GM06990 (cell line): Measurements from ENCODE around the gene TBL1X.

Experiments used
- DNase-seq: peaks from one replicate; pipeline ENCODE4 v3.0.0-alpha.2; 2011; ENCODE audit not compliant: insufficient read length; ENCODE audit errors: extremely low read depth
- H3K27me3 ChIP-seq: replicated peaks from 2 replicates; pipeline ENCODE4 v1.6.0; 2011; ENCODE audit warnings: low read length; ENCODE audit not compliant: control insufficient read depth, insufficient read depth
- H3K36me3 ChIP-seq: 2 replicates; pipeline ENCODE4 v1.5.1; 2011; ENCODE audit warnings: low read length; ENCODE audit not compliant: control insufficient read depth, insufficient read depth
- H3K4me3 ChIP-seq: replicated peaks from 2 replicates; pipeline ENCODE4 v1.5.1; 2011; ENCODE audit warnings: low read depth, mild to moderate bottlenecking, control low read depth, low read length
- CTCF ChIP-seq: IDR thresholded peaks from 2 replicates; pipeline ENCODE4 v1.5.1; 2011; ENCODE audit warnings: low read length, control low read depth, mild to moderate bottlenecking, inconsistent platforms; ENCODE audit not compliant: insufficient read depth, poor library complexity, severe bottlenecking

TBL1X gene

GRCh38 chrX:9605484-9605883, 140.6 kb downstream of the TBL1X start:
- no peak for TF ChIP-seq CTCF

GRCh38 chrX:9606971-9607370, 142.1 kb downstream of the TBL1X start:
- Histone ChIP-seq H3K4me3 (no peak overlapping the region), H3K27me3 (no peaks in the 10 kb centered on the region), H3K36me3 (no peaks in the 10 kb centered on the region)
- DNase-seq, result no peak
- TF ChIP-seq CTCF, result no peak

More at GRCh38 chrX:9605484-9605883, 140.6 kb downstream of the TBL1X start:
- Histone ChIP-seq H3K4me3 (no peak overlapping the region), H3K27me3 (no peaks in the 10 kb centered on the region), H3K36me3 (no peaks in the 10 kb centered on the region)
- DNase-seq, result no peak

- no peak for DNase-seq
- H3K27me3 ChIP-seq, result no peaks in the 10 kb centered on the region
- no peaks in the 10 kb centered on the region for H3K36me3 ChIP-seq
- TF ChIP-seq CTCF, result no peak
- no peak overlapping the region for H3K4me3 ChIP-seq
Observed at GRCh38 chrX:9609499-9609898, 144.6 kb downstream of the TBL1X start.

- Histone ChIP-seq H3K36me3 (no peaks in the 10 kb centered on the region), H3K4me3 (no peak overlapping the region), H3K27me3 (no peaks in the 10 kb centered on the region)
- no peak for TF ChIP-seq CTCF
- DNase-seq, result no peak
Observed at GRCh38 chrX:9609987-9610386, 145.1 kb downstream of the TBL1X start.

GRCh38 chrX:9610771-9611392, 146.0 kb downstream of the TBL1X start:
- no peak for DNase-seq
- H3K27me3 ChIP-seq, result no peaks in the 10 kb centered on the region
- no peak overlapping the region for H3K4me3 ChIP-seq
- H3K36me3 ChIP-seq, result no peaks in the 10 kb centered on the region
- TF ChIP-seq CTCF, result no peak
